Measurements from ENCODE around the gene ADAMTSL1. TPM values are rescaled to one million over a fixed set of nuclear protein-coding genes. Genes with fewer than 3 reads are reported as not detected.

ADAMTSL1 gene
- total RNA-seq, 1 donor from 2014 or later, result 1.8 TPM

DNA sequence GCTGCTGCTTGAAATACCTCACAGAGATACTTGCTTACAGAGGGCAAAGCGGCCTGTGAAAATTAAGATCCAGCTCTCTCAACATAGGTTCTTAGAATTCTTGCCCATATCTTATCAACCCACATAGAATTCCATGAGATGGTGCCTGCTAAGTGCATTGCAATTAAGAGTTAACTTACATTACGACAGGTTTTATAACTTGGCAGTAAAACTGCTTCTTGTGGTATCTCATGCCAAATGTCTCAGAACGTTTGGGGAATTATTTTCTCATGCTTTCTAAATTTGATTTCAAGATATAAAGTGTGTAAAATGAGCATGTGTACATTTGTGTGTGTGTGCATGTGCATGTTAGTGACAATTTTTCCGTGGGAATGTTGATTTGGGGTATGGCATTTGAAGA, 297.8 kb downstream of the ADAMTSL1 start:
- no peak for DNase-seq (ENCODE audit: low spot score)

DNA sequence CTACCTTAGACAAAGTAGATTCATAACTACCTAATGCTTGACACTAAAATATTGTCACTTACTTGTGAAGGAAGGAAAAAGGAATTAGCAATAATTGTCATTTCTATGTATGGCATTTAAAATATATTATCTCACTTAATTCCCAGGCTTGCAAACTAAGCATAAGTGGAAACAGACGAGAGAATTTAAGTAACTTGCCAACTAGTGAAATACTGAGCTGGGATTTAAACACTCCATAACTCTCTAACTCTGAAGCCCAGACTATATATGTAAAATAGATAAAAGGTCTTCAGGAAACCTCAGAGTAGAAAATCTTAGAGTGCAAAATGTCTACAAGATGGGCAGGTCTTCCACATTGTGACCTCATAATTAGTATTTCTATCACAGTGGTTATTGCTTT, 301.3 kb downstream of the ADAMTSL1 start:
- no peak for DNase-seq (ENCODE audit: low spot score)

DNA sequence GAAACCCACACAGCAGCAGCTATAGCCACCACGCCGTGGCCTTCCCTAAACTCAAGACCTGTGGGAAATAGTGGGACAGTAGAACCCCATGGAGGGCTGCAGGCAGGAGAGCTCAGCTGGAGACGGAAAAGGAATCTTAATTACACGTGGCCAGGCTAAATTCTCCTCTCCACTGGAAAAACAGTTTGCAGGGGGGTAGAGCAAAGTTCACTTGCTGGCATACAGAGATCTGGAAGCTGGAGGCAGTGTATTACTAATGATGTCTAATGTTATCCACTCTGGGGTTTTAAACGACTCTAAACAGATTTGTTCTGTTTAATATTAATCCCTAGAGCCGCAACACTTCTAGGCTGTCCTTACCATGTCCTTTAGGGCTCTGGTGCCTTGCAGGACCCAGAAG, 302.0 kb downstream of the ADAMTSL1 start:
- DNase-seq (ENCODE audit: low spot score), result no peak

DNA sequence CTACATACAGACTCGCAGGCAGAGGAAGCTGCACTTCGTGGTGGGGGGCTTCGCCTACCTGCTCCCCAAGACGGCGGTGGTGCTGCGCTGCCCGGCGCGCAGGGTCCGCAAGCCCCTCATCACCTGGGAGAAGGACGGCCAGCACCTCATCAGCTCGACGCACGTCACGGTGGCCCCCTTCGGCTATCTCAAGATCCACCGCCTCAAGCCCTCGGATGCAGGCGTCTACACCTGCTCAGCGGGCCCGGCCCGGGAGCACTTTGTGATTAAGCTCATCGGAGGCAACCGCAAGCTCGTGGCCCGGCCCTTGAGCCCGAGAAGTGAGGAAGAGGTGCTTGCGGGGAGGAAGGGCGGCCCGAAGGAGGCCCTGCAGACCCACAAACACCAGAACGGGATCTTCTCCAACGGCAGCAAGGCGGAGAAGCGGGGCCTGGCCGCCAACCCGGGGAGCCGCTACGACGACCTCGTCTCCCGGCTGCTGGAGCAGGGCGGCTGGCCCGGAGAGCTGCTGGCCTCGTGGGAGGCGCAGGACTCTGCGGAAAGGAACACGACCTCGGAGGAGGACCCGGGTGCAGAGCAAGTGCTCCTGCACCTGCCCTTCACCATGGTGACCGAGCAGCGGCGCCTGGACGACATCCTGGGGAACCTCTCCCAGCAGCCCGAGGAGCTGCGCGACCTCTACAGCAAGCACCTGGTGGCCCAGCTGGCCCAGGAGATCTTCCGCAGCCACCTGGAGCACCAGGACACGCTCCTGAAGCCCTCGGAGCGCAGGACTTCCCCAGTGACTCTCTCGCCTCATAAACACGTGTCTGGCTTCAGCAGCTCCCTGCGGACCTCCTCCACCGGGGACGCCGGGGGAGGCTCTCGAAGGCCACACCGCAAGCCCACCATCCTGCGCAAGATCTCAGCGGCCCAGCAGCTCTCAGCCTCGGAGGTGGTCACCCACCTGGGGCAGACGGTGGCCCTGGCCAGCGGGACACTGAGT, 303.2 kb downstream of the ADAMTSL1 start:
- DNase-seq (ENCODE audit: low spot score), result no peak

- DNase-seq (ENCODE audit: low spot score), result no peak
These were observed 304.2 kb downstream of the ADAMTSL1 start for GRCh38 chr9:18778147-18778546.

GRCh38 chr9:18778846-18779245, 304.9 kb downstream of the ADAMTSL1 start:
- no peak for DNase-seq (ENCODE audit: low spot score)

DNA sequence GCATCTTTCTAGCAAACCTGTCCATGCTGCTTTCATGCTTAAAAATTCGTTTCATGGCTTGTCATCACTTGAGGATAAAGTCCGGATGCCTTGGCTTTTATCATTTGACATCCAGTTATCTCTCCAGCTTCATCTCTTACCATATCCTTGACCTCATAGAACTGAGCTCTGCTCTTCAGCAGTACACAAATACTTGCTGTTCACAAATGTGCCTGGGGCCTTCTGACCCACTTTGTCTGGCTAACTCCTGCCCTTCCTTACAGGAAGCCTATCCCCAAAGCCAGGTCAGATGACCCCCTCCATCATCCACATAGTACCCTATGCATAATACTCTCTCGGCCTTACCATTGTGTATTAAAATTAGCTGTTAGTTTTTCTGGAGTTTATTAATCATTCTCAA, 310.0 kb downstream of the ADAMTSL1 start:
- no peak for DNase-seq (ENCODE audit: low spot score)

DNA sequence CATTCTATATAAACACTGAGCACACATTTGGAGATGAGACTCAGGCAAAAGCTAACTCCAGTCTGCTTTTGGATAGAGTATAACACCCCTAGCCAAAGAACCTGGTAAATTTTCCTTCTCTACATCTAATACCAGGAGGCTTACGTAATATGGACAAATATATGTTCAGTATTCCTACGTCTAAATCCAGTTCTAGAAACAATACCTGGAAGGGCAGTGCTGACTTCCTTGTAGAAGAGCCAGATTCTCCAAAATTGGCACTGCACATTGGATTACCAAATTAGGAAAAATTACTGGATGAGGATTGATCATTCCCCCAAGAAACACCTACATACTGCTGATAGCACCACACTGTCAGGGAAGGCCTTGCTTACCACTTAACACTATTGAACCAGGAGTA, 311.7 kb downstream of the ADAMTSL1 start:
- no peak for DNase-seq (ENCODE audit: low spot score)

DNA sequence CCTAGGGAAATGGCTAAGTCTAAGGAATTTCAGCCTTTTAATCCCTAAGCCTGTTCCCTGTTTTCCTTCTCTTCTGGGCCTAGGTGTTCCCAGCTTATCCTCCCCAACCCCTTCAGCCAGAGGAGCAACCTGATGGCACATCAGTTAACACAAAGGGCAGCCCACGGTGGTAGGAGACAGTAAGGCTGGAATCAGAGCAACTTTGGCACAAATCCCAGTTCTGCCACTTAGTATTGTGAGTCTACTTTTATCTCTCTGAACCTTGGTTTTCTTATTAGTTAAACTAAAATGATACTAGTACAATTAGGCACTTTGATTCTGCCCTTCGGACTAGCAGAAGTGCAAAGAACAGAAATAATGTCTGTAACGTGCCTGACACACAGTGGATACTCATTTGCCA, 312.2 kb downstream of the ADAMTSL1 start:
- no peak for DNase-seq (ENCODE audit: low spot score)

DNA sequence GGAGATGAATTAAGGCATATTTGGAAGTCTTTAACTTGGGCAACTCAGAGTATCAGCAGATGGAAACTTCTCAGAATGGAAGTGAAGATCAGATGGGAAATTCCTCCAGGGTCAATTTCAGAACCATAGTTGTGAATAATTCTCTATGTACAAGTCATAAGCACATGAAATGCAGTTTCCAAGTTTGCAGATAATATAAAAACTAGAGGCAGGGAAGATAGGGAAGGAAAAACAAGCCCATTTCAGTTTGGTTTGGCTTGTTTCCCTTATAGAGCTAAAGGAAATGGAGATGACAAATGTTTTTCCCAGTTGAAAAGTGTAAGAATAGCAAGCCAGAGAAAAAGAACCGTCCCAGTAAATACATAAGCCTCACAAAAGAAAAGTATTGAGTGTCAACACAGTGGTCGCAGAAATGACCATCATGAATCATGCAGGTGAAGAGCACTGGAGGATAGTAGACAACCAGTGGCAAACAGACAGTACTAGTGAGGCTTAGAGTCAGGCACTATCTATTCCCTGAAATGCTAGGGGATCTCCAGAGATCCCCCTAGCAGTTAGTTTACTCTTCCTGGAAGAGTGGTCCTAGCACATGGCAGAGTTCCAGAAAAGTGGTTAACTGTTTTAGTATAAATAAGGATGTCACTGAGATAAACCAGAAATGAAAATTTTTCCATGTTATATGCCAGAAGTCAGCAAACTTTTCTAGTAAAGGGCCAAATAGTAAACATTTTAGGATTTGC, 313.1 kb downstream of the ADAMTSL1 start:
- no peak for DNase-seq (ENCODE audit: low spot score)

- no peak for DNase-seq (ENCODE audit: low spot score)
These were observed 314.3 kb downstream of the ADAMTSL1 start for GRCh38 chr9:18788256-18788655.

- DNase-seq (ENCODE audit: low spot score), result no peak
These were observed 317.1 kb downstream of the ADAMTSL1 start for GRCh38 chr9:18791074-18791473.

DNA sequence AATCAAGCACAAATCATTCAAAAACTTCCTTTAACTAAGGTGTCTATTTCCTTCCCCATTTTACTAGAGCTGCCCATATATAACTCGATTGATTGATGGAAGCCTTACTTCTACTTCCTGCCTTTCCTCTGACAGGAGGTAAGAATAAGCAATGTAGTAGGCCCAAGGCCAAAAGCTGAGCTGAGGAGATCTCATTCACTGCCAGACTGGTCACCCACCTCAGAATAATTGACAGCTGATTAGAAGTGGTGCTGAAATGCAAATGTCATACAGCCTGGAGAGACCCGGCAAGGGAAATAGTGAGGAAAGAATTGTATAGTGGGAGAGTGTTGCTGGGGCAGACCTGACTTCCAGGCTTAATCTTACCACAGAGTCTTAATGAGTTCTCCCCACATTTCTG, 319.2 kb downstream of the ADAMTSL1 start:
- no peak for DNase-seq (ENCODE audit: low spot score)

DNA sequence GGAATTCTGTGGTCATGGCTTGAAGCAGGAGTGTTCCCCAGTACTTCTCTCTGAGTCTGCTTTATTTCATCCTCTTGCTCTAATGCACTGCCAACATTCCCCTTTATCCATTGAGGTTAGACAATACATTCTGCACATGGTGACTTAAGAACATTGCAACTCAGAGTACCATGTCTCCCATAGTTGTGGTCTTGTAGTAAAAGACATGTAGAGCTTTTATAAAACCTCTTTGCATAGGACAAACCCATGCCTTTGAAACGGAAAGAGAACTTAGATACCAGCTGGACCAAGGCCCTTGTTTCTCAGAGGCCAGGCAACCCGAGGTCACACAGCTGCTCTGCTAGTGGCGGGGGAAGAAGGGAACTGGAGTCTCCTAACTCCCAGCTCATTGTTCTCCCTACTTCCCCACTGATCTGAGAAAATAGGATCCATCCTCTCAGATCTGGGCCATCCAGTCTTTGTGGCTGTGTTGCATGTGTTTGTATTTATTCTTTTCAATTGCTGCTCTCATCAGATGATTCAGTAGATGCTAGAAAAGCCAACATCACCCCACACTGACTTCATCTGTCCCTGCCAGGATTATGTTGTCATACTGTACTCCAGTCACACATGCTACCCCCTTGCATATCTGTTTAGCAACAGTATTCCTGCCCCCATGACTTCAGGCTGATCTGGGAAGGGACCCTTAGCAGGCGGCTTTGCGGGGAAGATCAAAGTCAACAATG, 322.2 kb downstream of the ADAMTSL1 start:
- DNase-seq (ENCODE audit: low spot score), result no peak

DNA sequence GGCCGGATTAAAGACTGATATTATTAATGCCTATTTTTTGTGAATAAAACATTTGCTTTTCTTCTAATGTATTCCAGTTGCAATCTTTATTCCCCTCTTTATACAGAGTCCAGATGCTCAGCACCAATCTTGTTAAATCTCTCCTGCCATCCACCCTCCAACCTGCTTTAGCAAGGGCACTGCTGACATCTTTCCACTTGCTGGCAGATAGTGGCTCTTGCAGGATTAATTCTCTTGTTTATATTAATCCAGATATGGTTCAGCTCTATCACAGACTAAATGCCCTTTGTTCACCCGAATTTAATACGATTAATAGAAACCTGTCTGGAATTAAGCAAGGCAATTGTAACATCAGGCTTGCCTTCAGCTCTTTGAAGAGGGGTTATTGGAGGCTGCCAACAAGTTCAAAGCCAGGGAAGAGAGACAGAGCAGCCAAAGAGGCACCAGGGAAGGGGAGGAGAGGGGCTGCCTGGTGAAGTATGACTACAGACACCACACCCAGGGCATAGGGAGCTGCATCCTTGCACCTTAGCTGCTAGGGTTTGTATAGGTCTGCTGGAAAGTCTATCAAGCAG, 322.8 kb downstream of the ADAMTSL1 start:
- DNase-seq (ENCODE audit: low spot score), result no peak

DNA sequence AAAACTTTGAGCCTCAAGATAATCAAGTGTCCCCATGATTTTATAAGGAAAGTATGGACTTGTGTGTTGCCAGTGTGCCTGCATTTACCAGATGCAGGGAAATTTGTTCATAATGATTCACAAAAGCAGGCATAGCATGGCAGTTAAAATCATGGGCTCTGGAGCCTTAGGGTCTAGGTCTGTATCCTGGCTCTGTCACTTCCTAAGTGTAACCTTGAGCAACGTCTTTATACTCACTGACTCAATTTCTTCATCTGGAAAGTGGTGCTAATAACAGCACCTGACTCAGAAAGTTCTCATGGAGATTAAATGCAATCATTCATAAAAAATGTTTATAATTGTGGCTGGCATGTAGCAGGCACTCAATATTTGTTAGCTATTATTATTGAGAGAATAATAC, 324.2 kb downstream of the ADAMTSL1 start:
- no peak for DNase-seq (ENCODE audit: low spot score)

DNA sequence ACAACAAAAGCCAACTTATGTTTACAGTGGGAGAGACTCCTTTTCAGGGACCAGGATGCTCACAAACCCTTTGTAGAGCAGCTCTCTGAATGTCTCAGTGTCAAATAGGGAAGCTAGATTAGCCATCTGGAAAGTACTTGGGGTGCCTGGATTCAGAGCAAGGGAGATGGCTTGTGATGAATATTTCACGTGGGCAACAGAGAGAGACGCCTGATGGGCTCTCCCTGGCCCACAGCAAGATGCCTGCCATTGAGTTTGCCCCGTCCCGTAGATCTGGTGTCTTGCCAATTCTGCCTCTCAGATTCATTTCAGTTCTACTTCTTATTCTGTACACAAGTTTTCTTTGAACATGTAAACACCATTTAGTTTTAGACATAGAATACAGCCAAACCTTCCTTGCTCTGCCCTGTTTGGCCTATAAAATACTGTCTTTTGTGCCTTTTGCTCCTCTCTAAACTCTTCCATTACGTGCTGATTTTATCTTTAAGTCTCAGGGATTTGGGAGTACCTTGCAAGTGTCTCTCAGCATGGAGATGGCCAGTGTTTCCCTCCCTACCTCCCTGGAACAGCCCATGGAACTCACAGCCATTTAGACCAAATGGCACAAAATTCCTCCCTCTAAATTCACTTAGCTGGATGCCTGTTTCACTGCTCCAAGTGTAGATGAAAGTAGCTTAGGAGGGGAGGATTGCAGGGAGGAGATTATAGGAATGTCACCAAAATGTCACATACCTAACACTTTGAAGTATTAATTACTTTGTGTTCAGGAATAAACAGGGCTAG, 324.7 kb downstream of the ADAMTSL1 start:
- no peak for DNase-seq (ENCODE audit: low spot score)

GRCh38 chr9:18799428-18799827, 325.5 kb downstream of the ADAMTSL1 start:
- DNase-seq (ENCODE audit: low spot score), result no peak

GRCh38 chr9:18800579-18800978, 326.6 kb downstream of the ADAMTSL1 start:
- DNase-seq (ENCODE audit: low spot score), result no peak

- no peak for DNase-seq (ENCODE audit: low spot score)
These were observed 331.4 kb downstream of the ADAMTSL1 start for GRCh38 chr9:18805386-18805785.

All from mucosa of gallbladder (tissue), 1 donor.